Gastrocnemius medialis (tissue), 4 donors: ENCODE measurements around the gene TAF13. TPM values are rescaled to one million over a fixed set of nuclear protein-coding genes. Genes with fewer than 3 reads are reported as not detected.
"Not testable (repeated sequence)": the region's sequence is repeated elsewhere in the genome, so short reads cannot be mapped to it uniquely, and the experiment has no call there.

Experiments
- ATAC-seq, 2 donors: fragments of 150-250 bp; one replicate each; pipeline ENCODE4 v1.9.1; 2016
- DNase-seq, 2 donors: peaks; one replicate each; pipeline ENCODE4 v3.0.0-alpha.2; 2019
- H3K27ac ChIP-seq, 4 donors: fragments of 200-600 bp; sonication (generic); 1 replicate in 1 of 4; 2 replicates in 3 of 4; pipeline ENCODE4 v1.5.1; 2016 to 2018; ENCODE audit warnings: mild to moderate bottlenecking in 2 of 4, moderate library complexity in 1 of 4
- H3K27me3 ChIP-seq, 3 donors: fragments of 200-600 bp; sonication (generic) in 2 of 3; 1 replicate in 1 of 3; 2 replicates in 2 of 3; pipeline versions ENCODE4 v1.5.1 to v1.6.0; 2016 to 2019; ENCODE audit warnings: mild to moderate bottlenecking in 1 of 3, moderate library complexity in 1 of 3
- H3K36me3 ChIP-seq, 2 donors: fragments of 200-600 bp; sonication (generic) in 1 of 2; one replicate each; pipeline ENCODE4 v1.5.1; 2017 to 2018
- H3K4me1 ChIP-seq, 2 donors: fragments of 200-600 bp; sonication (generic) in 1 of 2; one replicate each; pipeline ENCODE4 v1.5.1; 2016 to 2017; ENCODE audit warnings: mild to moderate bottlenecking in 2 of 2
- H3K4me3 ChIP-seq, 4 donors: fragments of 200-600 bp; sonication (generic) in 3 of 4; 1 replicate in 1 of 4; 2 replicates in 3 of 4; pipeline ENCODE4 v1.5.1; 2016 to 2019; ENCODE audit warnings: mild to moderate bottlenecking in 2 of 4
- H3K9me3 ChIP-seq, 3 donors: fragments of 200-600 bp; sonication (generic) in 2 of 3; 1 replicate in 1 of 3; 2 replicates in 2 of 3; pipeline ENCODE4 v1.5.1; 2016 to 2019
- CTCF ChIP-seq, 5 experiments: fragments of 450-650 bp in 3 of 5; fragments of 200-600 bp in 2 of 5; sonication (generic) in 2 of 5; IDR thresholded peaks in 4 of 5; conservative IDR thresholded peaks in 1 of 5; 1 replicate in 4 of 5; 2 replicates in 1 of 5; pipeline ENCODE4 v1.5.1; 2016 to 2019; ENCODE audit warnings: antibody characterized with exemption in 5 of 5, mild to moderate bottlenecking in 3 of 5, moderate library complexity in 3 of 5
- POLR2A ChIP-seq, 2 donors: fragments of 450-650 bp; IDR thresholded peaks; one replicate each; pipeline ENCODE4 v1.6.1; 2017; ENCODE audit warnings: antibody characterized with exemption in 2 of 2, mild to moderate bottlenecking in 2 of 2, moderate library complexity in 2 of 2
- in situ Hi-C, 4 donors: fragments of 200-750 bp; cut with MboI; loops; one replicate each; pipeline versions ENCODE4 v1.15.0 to v1.8.0; 2017; ENCODE audit warnings: low sequenced_read_pairs in 4 of 4
- intact Hi-C: fragments of 100-400 bp; cut with DNase I; formaldehyde crosslinking; loops from one replicate; pipeline ENCODE4 v1.15.1; 2023; ENCODE audit warnings: low total_unique reads
- total RNA-seq, 4 donors: library from RNA; depleted of rRNA; stranded (reverse); fragments of >200 nt; gene quantifications; one replicate each; pipeline versions ENCODE4 v1.1.0 to v1.2.3, GENCODE V29; 2016

Gene TAF13
- total RNA-seq, 4 donors from 2014 or later = 28.8 to 83.3 (median 65.5) TPM

DNA sequence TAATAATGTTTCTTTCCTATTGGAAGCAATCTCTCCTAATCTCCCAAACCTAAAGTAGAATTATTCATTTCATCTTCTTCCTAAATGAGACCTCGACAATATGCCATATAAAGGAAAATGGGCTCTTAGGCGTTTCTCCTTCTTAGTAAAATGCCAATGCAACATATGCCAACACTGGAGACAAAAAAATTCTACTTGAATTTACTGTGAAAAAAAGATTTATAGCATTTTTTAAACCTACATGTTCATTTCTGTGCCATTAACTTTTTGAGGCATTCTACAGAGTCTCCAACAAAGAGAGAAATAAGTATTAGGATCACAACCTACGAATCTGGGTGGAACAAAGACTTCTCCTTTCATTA, 35.2 kb downstream of the TAF13 start:
- in situ Hi-C loops (no loop called here), intact Hi-C loops (loop anchor here (2.0 to 5.0 kb wide), 3 partner anchors 72 to 292 kb away; partner anchors contain the start of genes CLCC1 and ELAPOR1)
- no peak for DNase-seq
- H3K4me3 ChIP-seq = peak overlapping the region; percentile 83 to 99 (median 90)
- H3K9me3 ChIP-seq = no peaks in the 10 kb centered on the region
- peaks cover 9 to 11% of the 10 kb centered on the region in 2 donors for H3K4me1 ChIP-seq
- no peak for ATAC-seq
- H3K36me3 ChIP-seq = no peaks in the 10 kb centered on the region
- peak overlapping the region in 2 of 4 donors; percentile 83 to 91 for H3K27ac ChIP-seq
- H3K27me3 ChIP-seq = no peaks in the 10 kb centered on the region
- no peak for TF ChIP-seq CTCF (IDR thresholded peaks at IDR 0.05 in 4 of 5, conservative IDR thresholded peaks at IDR 0.05 in 1 of 5)
- no peak for TF ChIP-seq POLR2A (IDR thresholded peaks at IDR 0.05)

- in situ Hi-C loops = no loop called here
- Histone ChIP-seq H3K27ac (no peak overlapping the region), H3K27me3 (no peaks in the 10 kb centered on the region), H3K4me3 (no peak overlapping the region), H3K4me1 (peaks cover 0 to 3% of the 10 kb centered on the region in 2 donors), H3K36me3 (no peaks in the 10 kb centered on the region), H3K9me3 (no peaks in the 10 kb centered on the region)
- intact Hi-C loops = loop anchor here (5.0 kb wide), 1 partner anchor 432 kb away; no protein-coding TSS in a partner anchor
- TF ChIP-seq POLR2A (IDR thresholded peaks at IDR 0.05) (no peak), CTCF (IDR thresholded peaks at IDR 0.05 in 4 of 5, conservative IDR thresholded peaks at IDR 0.05 in 1 of 5) (no peak)
- DNase-seq (no peak), ATAC-seq (no peak)
These were observed 41.4 kb downstream of the TAF13 start for GRCh38 chr1:109034382-109034781.

DNA sequence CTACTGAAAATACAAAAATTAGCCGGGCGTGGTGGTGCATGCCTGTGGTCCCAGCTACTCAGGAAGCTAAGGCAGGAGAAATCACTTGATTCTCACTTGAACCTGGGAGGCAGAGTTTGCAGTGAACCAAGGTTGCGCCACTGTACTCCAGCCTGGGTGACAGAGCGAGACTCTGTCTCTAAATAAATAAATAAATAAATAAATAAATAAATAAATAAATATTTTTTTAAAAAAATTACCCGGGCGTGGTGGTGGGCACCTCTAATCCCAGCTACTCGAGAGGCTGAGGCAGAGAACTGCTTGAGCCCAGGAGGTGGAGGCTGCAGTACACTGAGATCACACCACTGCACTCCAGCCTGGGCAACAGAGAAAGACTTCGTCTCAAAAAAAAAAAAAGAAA, 46.3 kb downstream of the TAF13 start:
- DNase-seq, H3K27me3 ChIP-seq, intact Hi-C loops, H3K9me3 ChIP-seq, H3K4me3 ChIP-seq, ATAC-seq, H3K36me3 ChIP-seq, in situ Hi-C loops, H3K4me1 ChIP-seq, H3K27ac ChIP-seq: not testable (repeated sequence)

DNA sequence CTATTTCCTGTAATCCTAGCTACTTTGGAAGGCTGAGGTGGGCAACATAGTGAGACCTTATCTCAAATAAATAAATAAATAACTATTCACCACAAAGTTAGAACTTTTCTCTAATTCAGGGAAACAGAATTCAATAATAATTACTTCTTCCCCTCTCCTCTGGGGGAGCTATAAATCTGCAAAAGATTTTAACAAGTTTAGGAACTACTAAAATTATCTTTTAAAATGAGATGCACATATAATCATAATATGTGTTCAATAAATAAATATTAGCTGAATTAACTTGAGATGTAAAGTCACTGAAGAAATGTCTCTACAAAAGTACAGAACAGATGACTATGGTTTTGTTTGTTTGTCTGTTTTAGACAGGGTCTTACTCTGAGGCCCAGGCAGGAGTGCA, 48.0 kb downstream of the TAF13 start:
- Histone ChIP-seq H3K27ac (no peak overlapping the region), H3K9me3 (no peaks in the 10 kb centered on the region), H3K4me1 (peaks cover 0 to 3% of the 10 kb centered on the region in 2 donors), H3K27me3 (no peaks in the 10 kb centered on the region), H3K4me3 (no peak overlapping the region), H3K36me3 (no peaks in the 10 kb centered on the region)
- intact Hi-C loops (no loop called here), in situ Hi-C loops (no loop called here)
- TF ChIP-seq POLR2A (IDR thresholded peaks at IDR 0.05) = no peak
- DNase-seq (no peak), ATAC-seq (no peak)

- in situ Hi-C loops = no loop called here
- Histone ChIP-seq H3K36me3 (no peaks in the 10 kb centered on the region), H3K4me1 (no peaks in the 10 kb centered on the region), H3K27ac (no peak overlapping the region), H3K9me3 (no peaks in the 10 kb centered on the region), H3K4me3 (no peak overlapping the region), H3K27me3 (no peaks in the 10 kb centered on the region)
- DNase-seq (no peak), ATAC-seq (no peak)
- intact Hi-C loops = no loop called here
- no peak for TF ChIP-seq CTCF (IDR thresholded peaks at IDR 0.05 in 4 of 5, conservative IDR thresholded peaks at IDR 0.05 in 1 of 5)
- no peak for TF ChIP-seq POLR2A (IDR thresholded peaks at IDR 0.05)
These were observed 50.1 kb downstream of the TAF13 start for GRCh38 chr1:109025694-109026093.

DNA sequence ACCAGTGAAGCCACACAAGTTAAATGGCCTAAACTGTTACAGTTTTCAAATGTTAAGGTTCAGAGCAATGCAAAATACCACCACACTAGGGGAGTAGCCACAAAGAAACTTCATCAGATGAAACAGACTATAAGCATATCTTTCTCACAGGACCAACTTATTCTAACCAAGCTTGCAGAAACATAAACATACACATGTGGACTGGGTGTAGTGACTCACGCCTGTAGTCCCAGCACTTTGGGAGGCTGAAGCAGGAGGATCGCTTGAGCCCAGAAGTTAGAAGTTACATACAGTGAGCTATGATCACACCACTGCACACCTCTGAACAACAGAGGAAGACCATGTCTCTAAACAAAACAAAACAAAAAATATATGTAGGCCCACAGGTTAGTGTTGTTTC, 51.2 kb downstream of the TAF13 start:
- H3K9me3 ChIP-seq = no peaks in the 10 kb centered on the region
- intact Hi-C loops = no loop called here
- H3K4me1 ChIP-seq = no peaks in the 10 kb centered on the region
- DNase-seq (no peak), ATAC-seq (no peak)
- no peaks in the 10 kb centered on the region for H3K36me3 ChIP-seq
- no peak overlapping the region for H3K4me3 ChIP-seq
- TF ChIP-seq POLR2A (IDR thresholded peaks at IDR 0.05) (no peak), CTCF (IDR thresholded peaks at IDR 0.05 in 4 of 5, conservative IDR thresholded peaks at IDR 0.05 in 1 of 5) (no peak)
- H3K27ac ChIP-seq = no peak overlapping the region
- in situ Hi-C loops = no loop called here
- no peaks in the 10 kb centered on the region for H3K27me3 ChIP-seq
